ENCODE results near the gene FLYWCH2.

The FLYWCH2 gene

GRCh38 chr16:2874032-2874911 is 8.7 kb upstream of the FLYWCH2 start:
- H3K36me3 ChIP-seq (ENCODE audit: control insufficient read depth, insufficient read depth, low read length), result no peaks in the 10 kb centered on the region
- no peak for DNase-seq (ENCODE audit: extremely low read depth, insufficient read length)

GRCh38 chr16:2874912-2875362 is 8.1 kb upstream of the FLYWCH2 start:
- peak; percentile 78 for DNase-seq (ENCODE audit: extremely low read depth, insufficient read length)
- Histone ChIP-seq H3K36me3 (ENCODE audit: control insufficient read depth, insufficient read depth, low read length) (no peaks in the 10 kb centered on the region), H3K27me3 (replicated peaks; ENCODE audit: control insufficient read depth, insufficient read depth, low read length) (no peaks in the 10 kb centered on the region), H3K4me3 (replicated peaks; ENCODE audit: low read depth, low read length) (no peak overlapping the region)
- peak; percentile 99 for TF ChIP-seq CTCF (IDR thresholded peaks at IDR 0.05; ENCODE audit: insufficient read depth, low read length, poor library complexity, severe bottlenecking)

More at GRCh38 chr16:2874032-2874911, 8.7 kb upstream of the FLYWCH2 start:
- Histone ChIP-seq H3K4me3 (replicated peaks; ENCODE audit: low read depth, low read length) (no peak overlapping the region), H3K27me3 (replicated peaks; ENCODE audit: control insufficient read depth, insufficient read depth, low read length) (no peaks in the 10 kb centered on the region)
- no peak for TF ChIP-seq CTCF (IDR thresholded peaks at IDR 0.05; ENCODE audit: insufficient read depth, low read length, poor library complexity, severe bottlenecking)

GRCh38 chr16:2879854-2880508 is 3.0 kb upstream of the FLYWCH2 start:
- Histone ChIP-seq H3K4me3 (replicated peaks; ENCODE audit: low read depth, low read length) (no peak overlapping the region), H3K27me3 (replicated peaks; ENCODE audit: control insufficient read depth, insufficient read depth, low read length) (no peaks in the 10 kb centered on the region), H3K36me3 (ENCODE audit: control insufficient read depth, insufficient read depth, low read length) (no peaks in the 10 kb centered on the region)
- TF ChIP-seq CTCF (IDR thresholded peaks at IDR 0.05; ENCODE audit: insufficient read depth, low read length, poor library complexity, severe bottlenecking), result no peak
- no peak for DNase-seq (ENCODE audit: extremely low read depth, insufficient read length)

- Histone ChIP-seq H3K36me3 (ENCODE audit: control insufficient read depth, insufficient read depth, low read length) (no peaks in the 10 kb centered on the region), H3K4me3 (replicated peaks; ENCODE audit: low read depth, low read length) (peak overlapping the region; percentile 96), H3K27me3 (replicated peaks; ENCODE audit: control insufficient read depth, insufficient read depth, low read length) (no peaks in the 10 kb centered on the region)
- no peak for TF ChIP-seq CTCF (IDR thresholded peaks at IDR 0.05; ENCODE audit: insufficient read depth, low read length, poor library complexity, severe bottlenecking)
- DNase-seq (ENCODE audit: extremely low read depth, insufficient read length), result no peak
These were observed 999 bp upstream of the FLYWCH2 start for GRCh38 chr16:2881783-2882649.

- Histone ChIP-seq H3K27me3 (replicated peaks; ENCODE audit: control insufficient read depth, insufficient read depth, low read length) (no peaks in the 10 kb centered on the region), H3K4me3 (replicated peaks; ENCODE audit: low read depth, low read length) (peak overlapping the region; percentile 96), H3K36me3 (ENCODE audit: control insufficient read depth, insufficient read depth, low read length) (no peaks in the 10 kb centered on the region)
- no peak for TF ChIP-seq CTCF (IDR thresholded peaks at IDR 0.05; ENCODE audit: insufficient read depth, low read length, poor library complexity, severe bottlenecking)
- DNase-seq (ENCODE audit: extremely low read depth, insufficient read length), result no peak
These were observed 468 bp downstream of the FLYWCH2 start for GRCh38 chr16:2883458-2883908.

Data from GM06990 (cell line).